ENCODE measurements around the gene MT3. TPM values are rescaled to one million over a fixed set of nuclear protein-coding genes. Genes with fewer than 3 reads are reported as not detected.

MT3 gene
- total RNA-seq, 1 donor from 2014 or later: 0.77 TPM

DNA sequence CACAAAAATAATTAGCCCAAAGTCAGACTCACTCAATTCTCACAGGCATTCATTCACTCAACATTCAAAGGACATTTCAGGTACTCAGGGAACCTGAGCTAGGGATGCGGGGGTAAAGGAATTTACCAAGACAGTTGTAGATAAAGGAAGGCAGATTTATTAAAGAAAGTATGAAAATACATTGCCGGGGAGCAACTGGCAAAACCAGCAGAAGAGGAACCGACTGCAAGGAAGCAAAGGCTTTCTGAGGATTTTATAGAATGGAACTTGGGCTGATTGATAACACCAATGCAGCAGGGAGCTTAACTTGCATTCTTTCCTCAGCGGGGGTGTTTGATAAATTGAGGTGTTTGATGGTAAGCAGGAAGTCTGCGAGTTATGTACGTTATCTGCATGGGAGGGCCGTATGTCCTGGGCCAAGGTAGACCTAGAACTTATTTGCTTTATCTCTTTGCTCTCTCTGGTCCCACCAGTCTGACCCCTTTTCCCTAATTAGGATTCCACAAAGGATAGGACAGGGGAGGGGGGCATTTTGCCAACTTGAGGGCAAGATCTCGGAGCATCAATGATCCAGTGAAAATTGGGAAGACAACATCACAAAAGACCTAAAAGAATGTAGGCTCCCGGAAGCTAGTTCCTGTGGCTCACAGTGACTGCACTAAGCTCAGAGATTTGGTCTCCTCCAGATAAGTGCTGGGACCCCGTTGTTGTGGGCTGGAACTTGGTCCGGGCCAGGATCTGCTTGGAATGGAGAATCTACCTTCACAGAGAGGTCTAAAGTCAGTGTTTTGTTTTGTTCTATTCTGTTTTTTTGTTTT lies 5.8 kb upstream of the MT3 start:
- Mint-ChIP-seq H3K4me1 (ENCODE audit: low read depth) (peaks cover 9% of the 10 kb centered on the region), H3K9me3 (ENCODE audit: low read depth) (no peaks in the 10 kb centered on the region), H3K27ac (ENCODE audit: unreplicated experiment) (no peak overlapping the region), H3K36me3 (ENCODE audit: low read depth) (no peaks in the 10 kb centered on the region), H3K27me3 (ENCODE audit: low read depth) (peaks cover 7% of the 10 kb centered on the region), H3K4me3 (ENCODE audit: unreplicated experiment) (no peak overlapping the region)
- DNase-seq (ENCODE audit: low spot score): no peak
- TF ChIP-seq, protein P1, sequence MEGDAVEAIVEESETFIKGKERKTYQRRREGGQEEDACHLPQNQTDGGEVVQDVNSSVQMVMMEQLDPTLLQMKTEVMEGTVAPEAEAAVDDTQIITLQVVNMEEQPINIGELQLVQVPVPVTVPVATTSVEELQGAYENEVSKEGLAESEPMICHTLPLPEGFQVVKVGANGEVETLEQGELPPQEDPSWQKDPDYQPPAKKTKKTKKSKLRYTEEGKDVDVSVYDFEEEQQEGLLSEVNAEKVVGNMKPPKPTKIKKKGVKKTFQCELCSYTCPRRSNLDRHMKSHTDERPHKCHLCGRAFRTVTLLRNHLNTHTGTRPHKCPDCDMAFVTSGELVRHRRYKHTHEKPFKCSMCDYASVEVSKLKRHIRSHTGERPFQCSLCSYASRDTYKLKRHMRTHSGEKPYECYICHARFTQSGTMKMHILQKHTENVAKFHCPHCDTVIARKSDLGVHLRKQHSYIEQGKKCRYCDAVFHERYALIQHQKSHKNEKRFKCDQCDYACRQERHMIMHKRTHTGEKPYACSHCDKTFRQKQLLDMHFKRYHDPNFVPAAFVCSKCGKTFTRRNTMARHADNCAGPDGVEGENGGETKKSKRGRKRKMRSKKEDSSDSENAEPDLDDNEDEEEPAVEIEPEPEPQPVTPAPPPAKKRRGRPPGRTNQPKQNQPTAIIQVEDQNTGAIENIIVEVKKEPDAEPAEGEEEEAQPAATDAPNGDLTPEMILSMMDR (IDR thresholded peaks at IDR 0.05): no peak

DNA sequence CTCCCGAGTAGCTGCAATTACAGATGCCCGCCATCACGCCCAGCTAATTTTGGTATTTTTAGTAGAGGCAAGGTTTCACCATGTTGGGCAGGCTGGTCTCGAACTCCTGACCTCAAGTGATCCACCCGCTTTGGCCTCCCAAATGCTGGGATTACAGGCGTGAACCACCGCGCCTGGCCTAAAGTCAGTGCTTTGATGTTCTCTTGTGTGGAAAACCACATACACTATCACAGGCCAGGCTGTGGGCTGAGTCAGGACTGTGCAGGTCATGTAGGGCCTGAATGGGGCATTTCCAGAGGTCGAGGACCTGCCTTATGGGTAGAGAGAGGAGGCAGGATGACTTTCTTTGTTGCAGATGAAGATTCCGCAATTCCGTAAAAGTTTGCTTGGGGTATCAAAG lies 5.1 kb upstream of the MT3 start:
- no peak overlapping the region for H3K4me3 Mint-ChIP-seq (ENCODE audit: unreplicated experiment)
- TF ChIP-seq, protein P1 (IDR thresholded peaks at IDR 0.05): no peak

GRCh38 chr16:56588781-56589140 lies 567 bp upstream of the MT3 start:
- no peak overlapping the region for H3K27ac Mint-ChIP-seq (ENCODE audit: unreplicated experiment)
- no peak for DNase-seq (ENCODE audit: low spot score)
- no peaks in the 10 kb centered on the region for H3K9me3 Mint-ChIP-seq (ENCODE audit: low read depth)
- H3K36me3 Mint-ChIP-seq (ENCODE audit: low read depth): no peaks in the 10 kb centered on the region
- TF ChIP-seq, protein P1 (IDR thresholded peaks at IDR 0.05): no peak
- H3K4me1 Mint-ChIP-seq (ENCODE audit: low read depth): peaks cover 13% of the 10 kb centered on the region
- peaks cover 17% of the 10 kb centered on the region for H3K27me3 Mint-ChIP-seq (ENCODE audit: low read depth)
- peak overlapping the region; percentile 68 for H3K4me3 Mint-ChIP-seq (ENCODE audit: unreplicated experiment)

More for the DNA sequence above, 5.1 kb upstream of the MT3 start:
- Mint-ChIP-seq H3K9me3 (ENCODE audit: low read depth) (no peaks in the 10 kb centered on the region), H3K27ac (ENCODE audit: unreplicated experiment) (no peak overlapping the region), H3K27me3 (ENCODE audit: low read depth) (peaks cover 11% of the 10 kb centered on the region), H3K36me3 (ENCODE audit: low read depth) (no peaks in the 10 kb centered on the region), H3K4me1 (ENCODE audit: low read depth) (peaks cover 13% of the 10 kb centered on the region)
- DNase-seq (ENCODE audit: low spot score): no peak

GRCh38 chr16:56591377-56592060 lies 2.2 kb downstream of the MT3 start:
- no peaks in the 10 kb centered on the region for H3K36me3 Mint-ChIP-seq (ENCODE audit: low read depth)
- no peak overlapping the region for H3K4me3 Mint-ChIP-seq (ENCODE audit: unreplicated experiment)
- H3K9me3 Mint-ChIP-seq (ENCODE audit: low read depth): peaks cover 3% of the 10 kb centered on the region
- no peak for DNase-seq (ENCODE audit: low spot score)
- no peak overlapping the region for H3K27ac Mint-ChIP-seq (ENCODE audit: unreplicated experiment)
- peaks cover 14% of the 10 kb centered on the region for H3K27me3 Mint-ChIP-seq (ENCODE audit: low read depth)
- peaks cover 13% of the 10 kb centered on the region for H3K4me1 Mint-ChIP-seq (ENCODE audit: low read depth)
- TF ChIP-seq, protein P1 (IDR thresholded peaks at IDR 0.05): no peak

DNA sequence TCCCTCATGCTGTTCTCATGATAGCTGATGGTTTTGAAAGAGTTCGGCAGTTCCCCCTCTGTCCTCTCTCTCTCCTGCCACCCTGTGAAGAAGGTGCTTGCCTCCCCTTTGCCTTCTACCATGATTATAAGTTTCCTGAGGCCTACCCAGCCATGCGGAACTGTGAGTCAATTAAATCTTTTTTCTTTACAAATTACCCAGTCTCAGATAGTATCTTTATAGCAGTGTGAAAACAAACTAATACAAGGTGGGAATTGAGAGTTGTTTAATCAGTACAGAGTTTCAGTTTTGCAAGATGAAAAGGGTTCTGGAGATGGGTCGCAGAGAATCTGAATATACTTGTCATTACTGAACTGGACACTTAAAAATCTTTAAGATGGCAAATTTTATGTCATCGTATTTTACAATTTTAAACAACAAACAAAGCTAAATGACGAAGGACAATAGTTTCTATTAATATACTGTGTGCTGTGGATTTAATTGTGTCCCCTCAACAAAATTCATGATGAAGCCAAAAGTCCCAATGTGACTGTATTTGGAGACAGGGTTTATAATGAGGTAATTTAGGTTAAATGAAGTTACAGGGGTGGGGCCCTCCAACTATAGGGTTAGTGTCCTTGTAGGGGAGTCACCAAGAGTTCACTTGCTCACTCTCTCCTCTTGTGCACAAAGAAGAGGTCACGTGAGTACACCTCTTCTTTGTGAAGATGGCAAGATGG lies 4.4 kb downstream of the MT3 start:
- Mint-ChIP-seq H3K36me3 (ENCODE audit: low read depth) (no peaks in the 10 kb centered on the region), H3K4me1 (ENCODE audit: low read depth) (peaks cover 11% of the 10 kb centered on the region), H3K9me3 (ENCODE audit: low read depth) (peaks cover 10% of the 10 kb centered on the region), H3K4me3 (ENCODE audit: unreplicated experiment) (no peak overlapping the region), H3K27ac (ENCODE audit: unreplicated experiment) (no peak overlapping the region), H3K27me3 (ENCODE audit: low read depth) (peaks cover 11% of the 10 kb centered on the region)
- TF ChIP-seq, protein P1 (IDR thresholded peaks at IDR 0.05): no peak
- no peak for DNase-seq (ENCODE audit: low spot score)
